Trophoblast cell (in vitro differentiated cells and primary cell): ENCODE measurements around the gene TMEM209.

Experiments
- DNase-seq, 2 donors: peaks; one replicate each; pipeline ENCODE4 v3.0.0-alpha.2; 2016
- H2AFZ ChIP-seq: 2 replicates; pipeline ENCODE4 v1.6.1; 2013; ENCODE audit warnings: low read length, moderate library complexity, mild to moderate bottlenecking; ENCODE audit not compliant: insufficient read depth, poor library complexity
- H2AK5ac ChIP-seq: 2 replicates; pipeline ENCODE4 v1.6.1; 2013; ENCODE audit warnings: mild to moderate bottlenecking, low read length
- H2BK120ac ChIP-seq: 2 replicates; pipeline ENCODE4 v1.6.1; 2013; ENCODE audit warnings: low read length, mild to moderate bottlenecking, moderate library complexity; ENCODE audit not compliant: insufficient read depth, poor library complexity
- H2BK12ac ChIP-seq: 2 replicates; pipeline ENCODE4 v1.6.1; 2013; ENCODE audit warnings: mild to moderate bottlenecking, low read length, moderate library complexity
- H2BK5ac ChIP-seq: 2 replicates; pipeline ENCODE4 v1.6.1; 2013; ENCODE audit warnings: low read length, low read depth, moderate library complexity, mild to moderate bottlenecking; ENCODE audit not compliant: poor library complexity
- H3K14ac ChIP-seq: 2 replicates; pipeline ENCODE4 v1.6.1; 2013; ENCODE audit warnings: mild to moderate bottlenecking, low read length
- H3K18ac ChIP-seq: 2 replicates; pipeline ENCODE4 v1.6.1; 2013; ENCODE audit warnings: mild to moderate bottlenecking, low read length
- H3K23ac ChIP-seq: 2 replicates; pipeline ENCODE4 v1.6.1; 2013; ENCODE audit warnings: low read length
- H3K27ac ChIP-seq: 2 replicates; pipeline ENCODE4 v1.5.1; 2013; ENCODE audit warnings: low read depth, mild to moderate bottlenecking, inconsistent platforms, low read length, moderate library complexity
- H3K27me3 ChIP-seq: 2 replicates; pipeline ENCODE4 v1.6.1; 2013; ENCODE audit warnings: inconsistent platforms, mild to moderate bottlenecking, low read length, moderate library complexity; ENCODE audit not compliant: insufficient read depth
- H3K36me3 ChIP-seq, 2 experiments: 1 replicate in 1 of 2; 2 replicates in 1 of 2; pipeline ENCODE4 v1.6.1; 2013; ENCODE audit warnings: low read length in 2 of 2, mild to moderate bottlenecking in 2 of 2, moderate library complexity in 1 of 2; ENCODE audit not compliant: insufficient read depth in 2 of 2, control insufficient read depth in 1 of 2
- H3K4ac ChIP-seq: 2 replicates; pipeline ENCODE4 v1.6.1; 2013; ENCODE audit warnings: low read depth, mild to moderate bottlenecking, low read length, moderate library complexity
- H3K4me1 ChIP-seq, 2 experiments: 1 replicate in 1 of 2; 2 replicates in 1 of 2; pipeline ENCODE4 v1.6.1; 2013; ENCODE audit warnings: low read length in 2 of 2, mild to moderate bottlenecking in 2 of 2, moderate library complexity in 1 of 2; ENCODE audit not compliant: insufficient read depth in 2 of 2, control insufficient read depth in 1 of 2
- H3K4me2 ChIP-seq: 2 replicates; pipeline ENCODE4 v1.6.1; 2013; ENCODE audit warnings: inconsistent platforms, mild to moderate bottlenecking, low read length, moderate library complexity
- H3K4me3 ChIP-seq: 2 replicates; pipeline ENCODE4 v1.5.1; 2013; ENCODE audit warnings: mild to moderate bottlenecking, low read depth, low read length, inconsistent platforms
- H3K79me1 ChIP-seq: one replicate; pipeline ENCODE4 v1.6.1; 2013; ENCODE audit warnings: low read length
- H3K79me2 ChIP-seq: 2 replicates; pipeline ENCODE4 v1.6.1; 2013; ENCODE audit warnings: low read length, mild to moderate bottlenecking; ENCODE audit not compliant: control insufficient read depth, insufficient read depth, poor library complexity
- H3K9ac ChIP-seq: 2 replicates; pipeline ENCODE4 v1.6.1; 2013; ENCODE audit warnings: mild to moderate bottlenecking, low read length
- H3K9me3 ChIP-seq: 2 replicates; pipeline ENCODE4 v1.6.1; 2013; ENCODE audit warnings: low read depth, mild to moderate bottlenecking, control low read depth, inconsistent platforms, low read length; ENCODE audit not compliant: insufficient read depth
- H4K12ac ChIP-seq: 2 replicates; pipeline ENCODE4 v1.6.1; 2013; ENCODE audit warnings: low read depth, mild to moderate bottlenecking, low read length, moderate library complexity
- H4K8ac ChIP-seq: 2 replicates; pipeline ENCODE4 v1.6.1; 2013; ENCODE audit warnings: low read depth, mild to moderate bottlenecking, low read length, moderate library complexity
- H4K91ac ChIP-seq: one replicate; pipeline ENCODE4 v1.6.1; 2013; ENCODE audit warnings: low read depth, mild to moderate bottlenecking, low read length, moderate library complexity
- WGBS: extraction: QIAGEN DNeasy Blood & Tissue Kit; methylation state at CpG from one replicate; pipeline ENCODE4 v1.1.7; 2013; ENCODE audit warnings: missing lambda C conversion rate; ENCODE audit not compliant: insufficient read length, insufficient coverage; ENCODE audit errors: extremely low coverage; 5-methylcytosine and 5-hydroxymethylcytosine counted together

Gene TMEM209

GRCh38 chr7:130141884-130142653 is 63.1 kb downstream of the TMEM209 start:
- Histone ChIP-seq H3K23ac (no peak overlapping the region), H3K18ac (no peak overlapping the region), H2BK12ac (no peak overlapping the region), H3K9ac (no peak overlapping the region), H3K27me3 (no peaks in the 10 kb centered on the region), H2AFZ (peak overlapping the region; percentile 5), H3K4ac (no peak overlapping the region), H3K79me2 (peaks cover 2% of the 10 kb centered on the region), H3K36me3 (peaks cover 6 to 7% of the 10 kb centered on the region in 2 experiments), H3K14ac (no peak overlapping the region), H4K8ac (peak overlapping the region; percentile 93), H3K4me2 (peak overlapping the region; percentile 69), H2AK5ac (no peak overlapping the region), H3K9me3 (no peaks in the 10 kb centered on the region), H3K4me1 (peaks cover 13 to 22% of the 10 kb centered on the region in 2 experiments), H3K4me3 (no peak overlapping the region), H3K79me1 (peaks cover 9% of the 10 kb centered on the region), H2BK5ac (no peak overlapping the region), H4K12ac (no peak overlapping the region), H4K91ac (peak overlapping the region; percentile 95), H2BK120ac (peak overlapping the region; percentile 27), H3K27ac (no peak overlapping the region)
- no CpG with 5 or more reads among the region's 17 CpGs for WGBS
- no peak for DNase-seq

- no peak overlapping the region for H3K23ac ChIP-seq
- H2BK5ac ChIP-seq: peak overlapping the region; percentile 6
Measured at GRCh38 chr7:130141161-130141883, 63.9 kb downstream of the TMEM209 start.

DNA sequence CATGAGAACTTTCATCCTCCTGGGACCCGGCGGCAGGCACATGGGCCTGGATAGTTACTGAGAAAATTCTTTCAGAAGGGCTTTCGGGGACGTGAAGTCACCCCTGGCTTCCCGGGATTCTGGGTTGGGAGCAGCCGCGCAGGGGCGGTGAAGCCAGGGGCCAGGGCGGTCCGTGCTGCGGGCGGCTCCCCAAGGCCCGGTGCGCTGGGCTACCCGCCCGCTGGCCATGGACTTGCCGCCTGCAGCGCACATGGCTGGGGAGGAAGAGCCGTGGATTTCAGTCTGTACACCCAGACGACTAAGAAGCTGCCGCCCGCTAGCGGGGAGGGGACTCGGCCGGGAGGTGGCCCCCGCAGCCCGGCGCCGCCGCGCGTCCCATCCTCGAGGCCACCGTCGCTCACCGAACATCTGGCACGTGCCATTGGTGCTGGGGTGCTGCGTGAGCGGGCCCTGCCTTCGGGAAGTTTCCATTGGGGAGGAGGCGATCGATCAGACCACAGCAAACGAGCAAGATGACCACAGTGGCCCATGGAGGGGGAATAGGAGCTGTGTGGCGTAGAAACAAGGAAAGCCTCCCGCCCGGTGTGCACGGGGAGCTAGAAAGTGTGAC is 64.5 kb downstream of the TMEM209 start:
- Histone ChIP-seq H3K4me1 (peaks cover 13 to 21% of the 10 kb centered on the region in 2 experiments), H3K4me2 (peak overlapping the region; percentile 69), H3K79me2 (peaks cover 2% of the 10 kb centered on the region), H2AFZ (no peak overlapping the region), H4K12ac (peak overlapping the region; percentile 91), H3K9me3 (no peaks in the 10 kb centered on the region), H2BK12ac (no peak overlapping the region), H3K4ac (no peak overlapping the region), H4K91ac (peak overlapping the region; percentile 95), H3K18ac (peak overlapping the region; percentile 60), H3K27ac (no peak overlapping the region), H3K23ac (no peak overlapping the region), H4K8ac (peak overlapping the region; percentile 93), H3K36me3 (peaks cover 6 to 7% of the 10 kb centered on the region in 2 experiments), H3K79me1 (peaks cover 9% of the 10 kb centered on the region), H2BK120ac (peak overlapping the region; percentile 5), H2AK5ac (peak overlapping the region; percentile 89), H3K4me3 (no peak overlapping the region), H2BK5ac (no peak overlapping the region), H3K9ac (no peak overlapping the region), H3K14ac (peak overlapping the region; percentile 86), H3K27me3 (no peaks in the 10 kb centered on the region)
- no peak for DNase-seq
- no CpG with 5 or more reads among the region's 47 CpGs for WGBS

More at GRCh38 chr7:130141161-130141883, 63.9 kb downstream of the TMEM209 start:
- H2BK120ac ChIP-seq: peak overlapping the region; percentile 61
- WGBS: no CpG with 5 or more reads among the region's 39 CpGs
- H2AK5ac ChIP-seq: peak overlapping the region; percentile 45
- peaks cover 9% of the 10 kb centered on the region for H3K79me1 ChIP-seq
- H3K27ac ChIP-seq: no peak overlapping the region
- H2BK12ac ChIP-seq: no peak overlapping the region
- peak in 1 of 2 donors; percentile 28 for DNase-seq
- H3K9me3 ChIP-seq: no peaks in the 10 kb centered on the region
- peak overlapping the region; percentile 69 for H3K4me2 ChIP-seq
- H4K8ac ChIP-seq: peak overlapping the region; percentile 93
- peak overlapping the region; percentile 53 for H2AFZ ChIP-seq
- peak overlapping the region; percentile 44 for H3K4me3 ChIP-seq
- H3K18ac ChIP-seq: peak overlapping the region; percentile 60
- H3K14ac ChIP-seq: peak overlapping the region; percentile 86
- peaks cover 6 to 7% of the 10 kb centered on the region in 2 experiments for H3K36me3 ChIP-seq
- H3K27me3 ChIP-seq: no peaks in the 10 kb centered on the region
- H3K79me2 ChIP-seq: peaks cover 2% of the 10 kb centered on the region
- peaks cover 13 to 21% of the 10 kb centered on the region in 2 experiments for H3K4me1 ChIP-seq
- peak overlapping the region; percentile 91 for H4K12ac ChIP-seq
- H4K91ac ChIP-seq: peak overlapping the region; percentile 95
- H3K4ac ChIP-seq: peak overlapping the region; percentile 66
- H3K9ac ChIP-seq: peak overlapping the region; percentile 38

- no peak overlapping the region for H3K27ac ChIP-seq
- no peaks in the 10 kb centered on the region for H3K9me3 ChIP-seq
- DNase-seq: no peak
- peaks cover 13 to 21% of the 10 kb centered on the region in 2 experiments for H3K4me1 ChIP-seq
- no peak overlapping the region for H4K8ac ChIP-seq
- peaks cover 7 to 9% of the 10 kb centered on the region in 2 experiments for H3K36me3 ChIP-seq
- peaks cover 9% of the 10 kb centered on the region for H3K79me1 ChIP-seq
- H2AFZ ChIP-seq: no peak overlapping the region
- H3K23ac ChIP-seq: no peak overlapping the region
- no peak overlapping the region for H4K12ac ChIP-seq
- H3K9ac ChIP-seq: no peak overlapping the region
- H3K4me3 ChIP-seq: no peak overlapping the region
- H3K18ac ChIP-seq: no peak overlapping the region
- H3K4me2 ChIP-seq: no peak overlapping the region
- H3K79me2 ChIP-seq: peaks cover 2% of the 10 kb centered on the region
- H3K27me3 ChIP-seq: no peaks in the 10 kb centered on the region
- no peak overlapping the region for H4K91ac ChIP-seq
- H2BK120ac ChIP-seq: no peak overlapping the region
- H3K14ac ChIP-seq: no peak overlapping the region
- WGBS: no CpG with 5 or more reads among the region's 2 CpGs
- H2AK5ac ChIP-seq: no peak overlapping the region
- H2BK5ac ChIP-seq: no peak overlapping the region
- no peak overlapping the region for H3K4ac ChIP-seq
- H2BK12ac ChIP-seq: no peak overlapping the region
Measured at GRCh38 chr7:130139193-130139960, 65.8 kb downstream of the TMEM209 start.
